NCI-H510A (cell line): Measurements from ENCODE around the gene DGAT2L6.
"Not testable (repeated sequence)": the region's sequence is repeated elsewhere in the genome, so short reads cannot be mapped to it uniquely, and the experiment has no call there.

Source experiments
- DNase-seq: peaks from one replicate; lab custom pipeline; 2025; lab: John Stamatoyannopoulos, UW

The DGAT2L6 gene

DNA sequence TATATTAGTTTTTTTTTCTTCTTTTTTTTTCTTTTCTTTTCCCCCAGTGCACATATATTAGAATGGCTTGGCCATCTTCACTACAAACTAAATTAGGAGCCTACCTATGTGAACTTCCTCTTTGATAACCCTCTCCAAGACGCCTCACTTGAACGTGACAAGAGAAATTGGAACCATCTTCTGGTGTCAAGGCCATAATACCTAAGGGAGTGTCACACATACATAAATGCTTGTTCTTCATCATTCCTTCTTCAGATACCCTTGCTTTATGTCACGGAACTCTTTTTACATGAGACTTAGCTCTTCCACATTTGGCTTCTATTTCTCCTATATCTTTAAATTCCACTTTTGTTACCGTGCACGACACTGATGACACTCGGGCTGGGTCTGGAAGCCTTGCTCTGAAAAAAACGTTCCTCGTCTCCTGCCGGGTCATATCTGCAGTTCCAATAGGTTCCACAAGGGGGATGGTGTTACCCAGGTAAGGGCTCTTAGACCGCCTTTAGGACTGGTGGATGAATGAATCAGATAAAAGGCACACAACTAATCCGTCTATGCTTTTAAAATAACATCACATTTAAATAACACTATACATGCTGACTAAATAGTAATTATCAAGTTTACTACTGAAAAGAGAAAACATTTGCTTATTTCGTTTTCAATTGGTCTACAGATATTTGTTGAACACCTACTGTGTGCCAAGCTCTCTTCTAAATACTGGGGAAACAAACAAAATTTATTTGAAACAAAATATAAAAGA lies 19.9 kb downstream of the DGAT2L6 start:
- peak; percentile 12 for DNase-seq

- DNase-seq: no peak
Observed at GRCh38 chrX:70201732-70202131, 24.4 kb downstream of the DGAT2L6 start.

- DNase-seq: no peak
Observed at GRCh38 chrX:70208479-70208878, 31.2 kb downstream of the DGAT2L6 start.

GRCh38 chrX:70209570-70209969 lies 32.3 kb downstream of the DGAT2L6 start:
- DNase-seq: not testable (repeated sequence)

DNA sequence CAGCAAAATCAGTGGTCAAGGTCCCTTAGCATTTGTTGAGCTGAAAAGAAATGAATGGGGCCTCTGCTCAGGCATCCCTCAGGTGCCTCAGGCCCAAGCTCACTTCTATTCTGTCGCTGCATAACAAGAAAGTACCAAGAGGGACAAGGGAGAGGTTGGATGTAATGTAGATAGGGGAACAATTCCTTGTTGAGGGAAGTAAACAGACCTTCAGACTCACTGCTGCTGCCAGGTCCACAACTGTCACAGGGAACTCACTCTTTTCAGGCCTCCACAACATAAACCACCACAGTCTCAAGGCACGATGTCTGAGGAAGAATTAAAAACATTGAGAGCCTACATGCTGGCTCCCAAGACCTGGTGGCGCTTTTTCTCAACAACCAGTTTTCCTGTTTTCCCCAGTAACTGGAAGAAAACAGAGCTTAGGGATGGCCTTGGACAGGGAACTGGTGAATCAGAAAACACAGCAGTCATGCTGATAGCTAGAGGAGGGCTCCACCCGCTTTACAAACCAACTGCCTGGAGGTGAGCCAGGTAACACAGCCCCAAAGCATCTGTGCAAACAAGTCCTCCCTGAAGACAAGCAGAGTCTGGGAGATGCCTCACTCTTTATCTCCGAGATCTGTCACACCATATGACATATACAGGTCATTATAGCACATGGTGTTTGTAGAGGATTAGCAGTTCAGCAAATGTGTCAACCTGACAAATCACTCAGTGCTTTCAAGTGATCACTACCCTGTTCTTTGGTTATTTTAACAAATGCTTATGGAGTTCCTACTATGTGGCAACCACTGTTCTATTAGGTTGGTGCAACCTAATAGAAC lies 42.9 kb downstream of the DGAT2L6 start:
- DNase-seq: peak; percentile 67

- DNase-seq: no peak
Observed at GRCh38 chrX:70226048-70226447, 48.8 kb downstream of the DGAT2L6 start.

- no peak for DNase-seq
Observed at GRCh38 chrX:70226687-70227086, 49.4 kb downstream of the DGAT2L6 start.

DNA sequence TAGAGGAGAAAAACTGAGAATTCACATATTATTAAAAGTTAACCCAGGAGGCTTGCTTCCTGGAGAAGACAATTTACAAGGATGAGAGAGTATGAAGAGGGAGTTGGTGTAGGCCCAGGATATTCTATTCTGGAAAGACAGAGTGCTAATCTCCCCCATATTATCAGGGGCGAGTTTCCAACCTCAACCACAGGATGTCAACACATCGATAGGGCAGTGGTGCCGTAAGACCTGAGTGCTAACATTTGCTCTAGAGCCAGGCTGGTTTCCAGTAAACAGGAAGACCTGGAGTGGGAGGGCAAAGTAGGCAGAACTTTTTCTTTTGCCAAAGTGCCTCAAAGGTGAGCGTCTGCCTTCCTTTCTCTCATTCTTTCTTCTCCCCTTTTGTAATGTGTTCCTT lies 54.4 kb downstream of the DGAT2L6 start:
- DNase-seq: no peak

GRCh38 chrX:70234355-70234754 lies 57.1 kb downstream of the DGAT2L6 start, which contains the start of gene AWAT1:
Gene AWAT1, plus strand, starts transcription at chrX:70234655. Its CDS starts 41 bp downstream, at chrX:70234696.
- no peak for DNase-seq

GRCh38 chrX:70240751-70241150 lies 63.5 kb downstream of the DGAT2L6 start:
- no peak for DNase-seq

GRCh38 chrX:70241501-70241900 lies 64.2 kb downstream of the DGAT2L6 start:
- DNase-seq: no peak

GRCh38 chrX:70243601-70244000 lies 66.3 kb downstream of the DGAT2L6 start:
- not testable (repeated sequence) for DNase-seq

- DNase-seq: no peak
Observed at GRCh38 chrX:70244881-70245280, 67.6 kb downstream of the DGAT2L6 start.

DNA sequence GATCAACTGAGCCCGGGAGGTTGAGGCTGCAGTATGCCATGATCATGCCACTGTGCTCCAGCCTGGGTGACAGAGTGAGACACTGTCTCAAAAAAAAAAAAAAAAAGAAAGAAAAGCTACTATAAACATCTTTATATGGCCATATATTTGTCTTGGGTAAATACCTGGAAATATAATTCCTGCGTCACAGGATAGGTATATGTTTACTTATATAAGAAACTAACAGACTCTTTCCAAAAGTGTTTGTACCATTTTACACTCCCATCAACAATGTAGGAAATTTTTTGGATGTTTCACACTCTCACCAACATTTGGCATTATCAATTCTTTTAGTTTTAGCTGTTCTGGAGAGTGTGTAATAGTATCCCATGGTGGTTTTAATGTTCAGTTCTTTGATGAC lies 70.0 kb downstream of the DGAT2L6 start:
- no peak for DNase-seq

- DNase-seq: no peak
Observed at GRCh38 chrX:70252491-70252890, 75.2 kb downstream of the DGAT2L6 start.

GRCh38 chrX:70253377-70254062 lies 76.2 kb downstream of the DGAT2L6 start:
- peak; percentile 10 for DNase-seq

DNA sequence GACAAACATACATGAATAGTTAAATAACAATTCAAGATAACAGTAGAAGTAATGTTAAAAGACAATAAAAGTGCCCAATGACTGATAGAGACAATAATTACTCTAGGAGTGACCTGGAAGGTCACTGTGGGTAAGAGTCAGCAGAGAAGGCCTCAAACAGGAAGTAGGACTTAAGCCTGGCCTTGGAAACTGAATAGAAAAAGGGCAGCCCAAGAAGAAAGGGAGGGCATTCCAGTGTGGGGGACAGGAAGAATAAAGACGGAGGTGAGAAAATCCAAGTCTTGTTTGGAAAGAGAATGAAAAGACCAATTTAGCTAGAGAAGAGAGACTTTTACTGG lies 76.7 kb downstream of the DGAT2L6 start:
- DNase-seq: no peak

DNA sequence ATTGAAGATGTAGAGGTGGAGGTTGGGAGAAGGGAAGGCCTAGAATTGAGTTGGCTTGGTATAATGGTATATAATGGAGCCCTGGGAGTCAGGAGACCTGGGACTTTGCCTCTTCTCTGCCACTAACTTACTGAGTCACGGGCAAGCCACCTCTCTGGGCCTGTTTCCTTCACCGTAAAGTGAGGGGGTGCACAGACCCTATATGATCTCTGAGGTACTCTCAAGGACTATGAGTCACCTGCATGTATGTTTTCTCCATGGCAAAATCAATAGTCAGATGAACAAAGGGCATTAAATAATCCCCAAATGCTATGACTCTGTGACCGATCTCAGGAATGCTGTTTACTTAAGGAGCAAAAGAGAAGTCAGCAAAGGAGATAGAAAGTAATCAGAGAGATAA lies 77.6 kb downstream of the DGAT2L6 start:
- DNase-seq: no peak
